ENCODE data around the gene BRIX1. TPM values are rescaled to one million over a fixed set of nuclear protein-coding genes. Genes with fewer than 3 reads are reported as not detected.

The BRIX1 gene
- total and polyA plus RNA-seq, 9 of the 15 experiments (the other 6 are each of a cell fraction or from before 2014, with no cell fraction given): 115 to 193 (median 159) TPM

GRCh38 chr5:34869256-34869655 lies 46.3 kb upstream of the BRIX1 start (continued):
- TF ChIP-seq, protein P1, sequence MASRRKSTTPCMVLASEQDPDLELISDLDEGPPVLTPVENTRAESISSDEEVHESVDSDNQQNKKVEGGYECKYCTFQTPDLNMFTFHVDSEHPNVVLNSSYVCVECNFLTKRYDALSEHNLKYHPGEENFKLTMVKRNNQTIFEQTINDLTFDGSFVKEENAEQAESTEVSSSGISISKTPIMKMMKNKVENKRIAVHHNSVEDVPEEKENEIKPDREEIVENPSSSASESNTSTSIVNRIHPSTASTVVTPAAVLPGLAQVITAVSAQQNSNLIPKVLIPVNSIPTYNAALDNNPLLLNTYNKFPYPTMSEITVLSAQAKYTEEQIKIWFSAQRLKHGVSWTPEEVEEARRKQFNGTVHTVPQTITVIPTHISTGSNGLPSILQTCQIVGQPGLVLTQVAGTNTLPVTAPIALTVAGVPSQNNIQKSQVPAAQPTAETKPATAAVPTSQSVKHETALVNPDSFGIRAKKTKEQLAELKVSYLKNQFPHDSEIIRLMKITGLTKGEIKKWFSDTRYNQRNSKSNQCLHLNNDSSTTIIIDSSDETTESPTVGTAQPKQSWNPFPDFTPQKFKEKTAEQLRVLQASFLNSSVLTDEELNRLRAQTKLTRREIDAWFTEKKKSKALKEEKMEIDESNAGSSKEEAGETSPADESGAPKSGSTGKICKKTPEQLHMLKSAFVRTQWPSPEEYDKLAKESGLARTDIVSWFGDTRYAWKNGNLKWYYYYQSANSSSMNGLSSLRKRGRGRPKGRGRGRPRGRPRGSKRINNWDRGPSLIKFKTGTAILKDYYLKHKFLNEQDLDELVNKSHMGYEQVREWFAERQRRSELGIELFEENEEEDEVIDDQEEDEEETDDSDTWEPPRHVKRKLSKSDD (conservative IDR thresholded peaks at IDR 0.05; ENCODE audit: low read length): no peak
- TF ChIP-seq HMG20A (CRISPR knock-in tag; conservative IDR thresholded peaks at IDR 0.05) (no peak), ZNF507 (tag; conservative IDR thresholded peaks at IDR 0.05) (no peak), ZNF583 (CRISPR knock-in tag; IDR thresholded peaks at IDR 0.05) (no peak)
- TF ChIP-seq, protein P2, sequence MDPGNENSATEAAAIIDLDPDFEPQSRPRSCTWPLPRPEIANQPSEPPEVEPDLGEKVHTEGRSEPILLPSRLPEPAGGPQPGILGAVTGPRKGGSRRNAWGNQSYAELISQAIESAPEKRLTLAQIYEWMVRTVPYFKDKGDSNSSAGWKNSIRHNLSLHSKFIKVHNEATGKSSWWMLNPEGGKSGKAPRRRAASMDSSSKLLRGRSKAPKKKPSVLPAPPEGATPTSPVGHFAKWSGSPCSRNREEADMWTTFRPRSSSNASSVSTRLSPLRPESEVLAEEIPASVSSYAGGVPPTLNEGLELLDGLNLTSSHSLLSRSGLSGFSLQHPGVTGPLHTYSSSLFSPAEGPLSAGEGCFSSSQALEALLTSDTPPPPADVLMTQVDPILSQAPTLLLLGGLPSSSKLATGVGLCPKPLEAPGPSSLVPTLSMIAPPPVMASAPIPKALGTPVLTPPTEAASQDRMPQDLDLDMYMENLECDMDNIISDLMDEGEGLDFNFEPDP (CRISPR knock-in tag; IDR thresholded peaks at IDR 0.05): no peak

DNA sequence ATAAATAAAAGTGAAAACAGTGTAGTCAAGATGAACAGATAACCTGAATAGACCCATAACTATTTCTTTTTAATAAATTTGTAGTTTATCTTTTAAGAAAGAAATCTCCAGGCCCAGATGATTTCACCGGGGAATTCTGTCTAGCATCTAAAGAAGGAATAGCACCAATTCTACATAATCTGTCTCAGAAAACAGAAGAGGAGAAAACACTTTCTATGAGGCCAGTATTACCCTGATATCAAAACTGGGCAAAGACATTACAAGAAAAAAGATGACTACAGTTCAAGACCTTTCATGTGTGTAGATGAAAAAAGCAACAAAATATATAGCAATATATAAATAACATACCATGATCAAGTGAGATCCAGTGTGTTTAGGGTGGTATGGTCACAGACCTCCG lies 45.1 kb upstream of the BRIX1 start:
- H3K4me2 ChIP-seq (ENCODE audit: insufficient read depth, low read length): no peak overlapping the region
- no peak overlapping the region for H3K27ac ChIP-seq (ENCODE audit: extremely low read depth, low read depth, low read length)
- H3K79me2 ChIP-seq (ENCODE audit: control insufficient read depth, insufficient read depth, low read length): no peaks in the 10 kb centered on the region
- H3K9me3 ChIP-seq (replicated peaks; ENCODE audit: control insufficient read depth, insufficient read depth, low read depth, low read length): no peaks in the 10 kb centered on the region
- no peaks in the 10 kb centered on the region for H3K36me3 ChIP-seq (ENCODE audit: control insufficient read depth, insufficient read depth, low read length)
- no peak overlapping the region for H3K9ac ChIP-seq (ENCODE audit: insufficient read depth in 1 of 2, low read depth in 2 of 2, low read length in 2 of 2)
- no peaks in the 10 kb centered on the region for H3K27me3 ChIP-seq (ENCODE audit: control insufficient read depth in 2 of 2, insufficient read depth in 2 of 2, low read length in 2 of 2)
- peaks cover 7 to 34% of the 10 kb centered on the region in 2 experiments for H3K4me1 ChIP-seq (replicated peaks in 1 of 2; ENCODE audit: control insufficient read depth in 2 of 2, insufficient read depth in 2 of 2, low read length in 2 of 2)
- FAIRE-seq (no peak), ATAC-seq (no peak), DNase-seq (ENCODE audit: extremely low read depth in 1 of 4, low spot score in 3 of 4) (no peak)
- in situ Hi-C loops (cut with MboI) (no loop called here), intact Hi-C loops (cut with micrococcal nuclease) (no loop called here)
- 73% methylated on average over 2 of the region's 2 CpGs for WGBS (ENCODE audit: insufficient coverage, low coverage, missing lambda C conversion rate)
- CTCF ChIA-PET (ENCODE audit: low intra/inter-chr PET ratio): no interaction called here
- BruUV-seq (replicated peaks): no TSS peak
- no peaks in the 10 kb centered on the region for H4K20me1 ChIP-seq (replicated peaks; ENCODE audit: control insufficient read depth, insufficient read depth, low read length)
- POLR2A ChIA-PET: no interaction called here
- no peak overlapping the region for H2AFZ ChIP-seq (ENCODE audit: low read depth, low read length)
- no peak overlapping the region for H3K4me3 ChIP-seq
- H3K9me1 ChIP-seq (ENCODE audit: control insufficient read depth, insufficient read depth, low read length): no peaks in the 10 kb centered on the region
- TF ChIP-seq ZFP36 (IDR thresholded peaks at IDR 0.05; ENCODE audit: low read depth, low read length, partially characterized antibody) (no peak), ZNF12 (CRISPR knock-in tag; IDR thresholded peaks at IDR 0.05) (no peak), EZH2 (IDR thresholded peaks at IDR 0.05; ENCODE audit: borderline replicate concordance, low read depth, low read length) (no peak), ZNF511 (CRISPR knock-in tag; IDR thresholded peaks at IDR 0.05) (no peak), ZNF561 (CRISPR knock-in tag; conservative IDR thresholded peaks at IDR 0.05) (no peak), ZNF764 (CRISPR knock-in tag; IDR thresholded peaks at IDR 0.05; ENCODE audit: low read depth) (no peak), E4F1 (CRISPR knock-in tag; IDR thresholded peaks at IDR 0.05; ENCODE audit: borderline replicate concordance) (no peak), CBX5 (IDR thresholded peaks at IDR 0.05; ENCODE audit: borderline replicate concordance, low read depth) (no peak), HMGN3 (IDR thresholded peaks at IDR 0.05; ENCODE audit: borderline replicate concordance, extremely low read depth, insufficient read length, low read depth, low read length) (no peak)

Measured in K562 (cell line).